ENCODE data around the gene NUP62.
"Not testable (repeated sequence)": the region's sequence is repeated elsewhere in the genome, so short reads cannot be mapped to it uniquely, and the experiment has no call there.

NUP62 gene

DNA sequence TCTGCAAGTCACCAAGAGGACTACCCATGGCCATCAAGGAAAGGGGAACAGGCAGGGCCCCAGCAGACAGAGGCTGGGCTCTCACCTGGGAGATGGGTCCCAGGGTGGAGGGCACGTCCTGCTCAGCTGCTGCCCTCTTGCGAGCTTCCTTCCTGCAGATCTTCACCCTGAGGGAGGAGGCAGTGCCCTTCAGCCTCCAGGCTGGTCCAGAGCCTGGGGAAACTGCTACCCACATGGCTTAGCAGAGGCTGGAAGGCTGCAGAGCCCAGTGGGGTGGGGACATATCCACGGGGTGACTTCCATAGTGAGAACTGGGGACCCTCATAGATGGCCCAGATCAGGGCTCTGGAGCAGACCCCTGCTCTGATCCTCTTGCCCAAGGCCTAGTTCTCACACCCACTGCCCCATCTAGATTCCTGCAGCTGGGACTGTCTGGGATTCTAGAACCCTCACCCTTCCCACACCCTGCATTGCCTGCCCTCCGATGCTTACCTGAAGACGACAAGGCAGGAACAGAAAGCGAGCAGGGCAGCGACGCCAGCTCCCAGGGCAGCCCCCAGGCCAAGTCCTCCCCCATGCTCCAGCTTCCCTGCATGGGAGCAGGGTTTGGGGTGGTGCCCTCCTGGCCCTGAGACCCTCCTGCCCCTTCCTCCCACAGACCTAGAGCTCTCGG, 22.6 kb upstream of the NUP62 start:
- no peak for DNase-seq (ENCODE audit: low read depth)

DNA sequence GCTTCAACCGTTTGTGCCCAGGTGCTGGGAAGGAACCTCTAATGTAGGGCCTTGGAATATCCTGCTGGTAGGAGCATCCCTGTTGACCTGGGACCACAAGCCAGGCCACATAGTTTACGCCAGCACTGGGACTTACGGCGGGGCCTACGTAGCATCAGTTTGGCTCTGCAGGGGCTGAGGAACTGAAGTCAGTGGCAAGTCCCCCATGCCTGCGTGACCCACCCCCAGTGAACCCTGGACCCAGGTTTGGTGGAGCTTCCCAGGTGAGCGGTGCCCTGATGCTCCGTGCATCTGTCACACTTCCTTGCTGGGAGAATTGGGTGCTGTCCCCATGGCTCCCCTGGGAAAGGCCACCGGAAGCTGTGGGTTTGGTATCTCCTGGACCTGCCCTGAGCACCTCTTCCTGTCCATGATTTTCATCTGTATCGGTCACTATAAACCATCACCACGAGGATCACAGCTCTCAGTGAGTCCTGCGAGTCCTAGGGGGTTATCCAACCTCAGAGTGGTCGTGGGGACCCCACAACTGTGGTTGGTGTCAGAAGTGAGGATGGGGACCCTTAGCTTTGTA, 21.7 kb upstream of the NUP62 start:
- DNase-seq (ENCODE audit: low read depth) = no peak

DNA sequence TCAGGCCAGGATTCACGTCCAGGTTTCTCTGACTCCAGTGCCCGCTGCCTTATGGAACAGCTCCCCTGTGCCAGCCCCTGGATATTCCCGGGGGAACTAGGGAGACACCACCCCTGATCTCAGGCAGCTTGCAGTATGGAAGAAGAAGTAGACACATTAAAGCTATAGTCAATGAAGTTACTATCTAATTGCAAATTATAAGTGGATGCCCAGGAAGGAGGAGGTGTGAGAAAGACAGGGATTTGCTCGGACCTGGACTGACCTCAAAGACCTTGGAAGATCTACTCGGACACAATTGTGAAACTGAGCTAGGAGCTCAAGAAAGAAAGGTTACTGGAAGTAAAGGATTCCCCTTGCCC, 21.3 kb upstream of the NUP62 start:
- no peak for DNase-seq (ENCODE audit: low read depth)

DNA sequence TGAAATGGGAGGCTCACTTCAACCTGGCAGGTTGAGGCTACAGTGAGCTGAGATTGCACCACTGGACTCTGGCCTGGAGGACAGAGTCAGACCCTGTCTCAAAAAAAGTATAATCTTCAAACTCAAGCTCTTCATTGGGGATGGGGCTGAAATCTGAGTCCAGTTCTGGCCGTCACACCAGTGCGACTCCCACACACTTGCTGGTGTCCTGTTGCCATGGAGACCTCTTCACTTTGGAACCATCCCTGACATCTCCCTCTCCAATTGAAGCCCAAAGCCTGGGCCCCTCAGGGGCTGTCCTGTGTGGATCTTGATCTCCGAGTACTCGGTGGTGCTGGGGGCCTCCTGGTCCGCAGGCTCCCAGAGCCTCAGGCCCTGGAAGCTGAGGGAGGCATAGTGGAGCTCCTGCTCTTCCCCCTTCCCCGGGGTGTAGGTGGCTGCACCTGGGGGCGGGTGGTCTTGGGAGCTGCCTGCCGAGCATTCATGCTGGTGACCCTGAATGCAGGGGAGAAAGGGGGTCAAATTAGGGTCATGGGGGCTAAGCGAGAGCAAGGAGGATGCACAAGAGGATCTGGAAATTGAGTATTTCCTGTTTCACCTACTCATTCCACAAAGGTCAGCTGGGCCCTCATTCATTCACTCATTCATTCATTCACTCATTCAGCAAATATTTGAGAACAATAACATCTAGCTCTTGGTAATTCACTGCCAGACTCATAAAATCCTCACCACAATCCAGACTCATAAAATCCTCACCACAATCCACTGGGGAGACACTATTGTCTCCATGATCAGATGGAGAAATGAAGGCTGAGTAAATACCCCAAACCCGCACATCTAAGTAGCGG, 20.7 kb upstream of the NUP62 start:
- DNase-seq (ENCODE audit: low read depth) = no peak

DNA sequence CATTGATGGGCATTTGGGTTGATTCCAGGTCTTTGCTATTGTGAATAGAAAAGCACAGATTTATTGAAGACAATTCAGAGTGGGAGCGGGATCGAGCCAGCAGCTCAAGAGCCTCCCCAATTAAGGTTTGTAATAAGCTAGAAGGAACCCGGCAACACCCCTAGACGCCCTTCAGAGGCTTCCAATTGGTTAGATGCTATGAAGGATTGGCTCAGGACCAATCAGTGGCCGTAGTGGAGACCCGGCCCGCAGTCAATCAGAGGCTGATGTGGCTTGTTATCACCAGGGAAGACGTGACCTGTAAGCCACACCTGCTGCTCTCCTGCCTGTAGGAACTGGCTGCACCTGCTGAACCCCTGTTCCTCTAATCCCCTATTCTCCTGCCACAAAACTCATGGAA, 17.1 kb upstream of the NUP62 start:
- no peak for DNase-seq (ENCODE audit: low read depth)

DNA sequence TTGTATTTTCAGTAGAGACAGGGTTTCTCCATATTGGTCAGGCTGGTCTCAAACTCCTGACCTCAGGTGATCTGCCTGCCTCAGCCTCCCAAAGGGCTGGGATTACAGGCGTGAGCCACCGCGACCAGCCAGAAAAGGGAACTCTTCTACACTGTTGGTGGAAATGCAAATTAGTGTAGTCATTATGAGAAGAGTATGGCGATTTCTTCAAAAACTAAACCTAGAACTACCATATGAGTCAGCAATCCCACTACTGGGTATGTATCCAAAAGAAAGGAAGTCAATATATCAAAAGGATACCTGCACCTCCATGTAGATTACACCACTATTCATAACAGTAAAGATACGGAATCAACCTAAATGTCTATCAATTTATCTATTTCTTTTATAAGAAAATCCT, 15.3 kb upstream of the NUP62 start:
- DNase-seq (ENCODE audit: low read depth) = not testable (repeated sequence)

DNA sequence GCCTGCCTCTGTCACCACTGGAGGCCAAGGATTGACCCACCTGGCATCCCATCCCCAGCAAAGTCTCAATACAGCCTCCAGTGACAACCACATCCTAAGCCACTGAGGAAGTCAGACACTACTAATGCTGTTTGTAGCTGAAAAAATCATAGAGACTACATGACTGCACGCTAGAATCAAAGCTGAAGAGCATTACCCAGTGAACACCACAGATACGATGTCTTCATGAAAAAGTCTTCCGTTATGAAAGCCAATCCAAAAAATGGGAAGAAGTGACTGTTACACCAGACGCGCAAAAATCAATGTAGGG, 11.1 kb upstream of the NUP62 start:
- no peak for DNase-seq (ENCODE audit: low read depth)

DNA sequence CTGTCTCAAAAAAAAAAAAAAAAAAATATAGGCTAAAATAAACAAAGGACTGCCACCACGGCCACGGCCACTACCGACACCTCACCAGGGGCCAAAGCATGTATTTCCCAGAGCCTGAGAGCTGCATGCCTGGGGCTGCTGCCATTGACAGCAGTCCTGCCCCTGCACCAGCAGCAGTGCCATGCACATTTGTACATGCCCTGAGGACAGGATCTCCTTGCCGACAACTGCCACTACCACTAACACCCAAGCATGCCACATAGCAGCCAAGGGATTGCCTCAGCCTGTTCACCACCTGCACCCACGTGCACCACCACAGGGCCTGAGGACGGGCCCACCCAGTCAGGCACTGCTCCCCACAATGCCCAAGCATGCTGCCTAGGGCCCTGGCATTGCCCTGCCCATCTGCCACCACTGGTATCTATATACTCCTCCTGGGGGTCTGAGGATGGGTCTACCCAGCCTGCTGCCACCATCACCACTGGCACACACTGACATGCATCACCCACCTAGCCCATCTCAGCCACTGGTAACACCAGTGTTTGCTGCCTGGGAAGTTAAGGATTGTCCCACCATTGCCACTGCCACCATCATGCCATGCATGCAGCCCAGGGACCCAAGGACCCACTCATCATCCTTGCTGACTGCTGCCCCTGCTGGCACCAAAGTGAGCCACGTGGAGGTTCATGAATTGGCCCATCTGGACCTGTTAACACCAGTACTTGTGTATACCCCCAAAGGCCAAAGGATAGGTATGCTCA, 10.6 kb upstream of the NUP62 start:
- DNase-seq (ENCODE audit: low read depth) = no peak

DNA sequence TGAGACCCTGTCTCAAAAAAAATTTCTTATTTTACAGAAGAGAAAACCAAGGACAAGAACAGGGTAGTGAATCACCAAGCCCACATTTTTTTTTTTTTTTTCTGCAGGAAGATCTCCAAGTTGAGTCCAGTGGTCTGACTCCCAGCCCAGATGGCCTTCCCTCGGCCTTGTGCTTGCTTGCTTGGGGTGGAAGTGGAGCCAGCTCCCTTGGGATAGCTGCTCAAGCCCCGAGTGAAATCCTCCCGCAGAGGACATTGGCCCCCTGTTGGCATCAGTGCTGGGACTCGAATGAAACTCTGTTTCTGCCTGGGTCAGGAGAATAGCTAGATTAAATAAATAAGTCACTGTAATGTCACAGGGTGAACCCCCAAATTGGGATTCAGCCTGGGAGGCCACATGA, 9.4 kb upstream of the NUP62 start:
- no peak for DNase-seq (ENCODE audit: low read depth)

DNA sequence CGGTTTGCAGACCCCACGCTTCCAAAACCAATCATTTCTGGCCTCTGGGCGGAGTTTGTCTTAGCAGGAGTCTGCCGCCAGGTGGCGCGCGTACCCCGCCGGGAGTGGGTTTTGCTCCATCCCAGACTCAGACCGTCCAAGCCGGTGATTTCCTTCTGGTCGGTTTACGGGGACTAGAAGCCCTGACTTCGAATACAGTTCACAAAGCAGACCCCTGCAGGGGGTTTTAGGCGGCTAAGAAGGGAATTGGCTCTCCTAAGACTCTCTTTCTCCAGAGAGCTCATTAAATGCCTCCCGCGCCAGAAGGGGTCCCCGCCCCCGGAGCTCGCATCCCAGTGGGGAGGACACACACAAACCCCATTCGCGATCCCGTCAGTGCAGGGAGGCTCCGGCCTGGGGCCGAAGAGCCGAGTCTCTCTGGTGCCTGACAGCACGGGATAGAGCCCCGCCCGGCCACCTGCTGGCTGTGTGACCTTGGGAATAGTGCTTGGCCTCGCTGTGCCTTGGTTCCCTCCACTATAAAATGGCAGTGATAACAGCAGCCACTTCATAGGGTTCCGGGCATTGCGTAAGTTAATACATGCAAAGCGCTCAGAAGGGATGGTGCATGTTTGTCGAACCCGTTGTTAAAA, 8.6 kb upstream of the NUP62 start:
- DNase-seq (ENCODE audit: low read depth) = peak; percentile 75

DNA sequence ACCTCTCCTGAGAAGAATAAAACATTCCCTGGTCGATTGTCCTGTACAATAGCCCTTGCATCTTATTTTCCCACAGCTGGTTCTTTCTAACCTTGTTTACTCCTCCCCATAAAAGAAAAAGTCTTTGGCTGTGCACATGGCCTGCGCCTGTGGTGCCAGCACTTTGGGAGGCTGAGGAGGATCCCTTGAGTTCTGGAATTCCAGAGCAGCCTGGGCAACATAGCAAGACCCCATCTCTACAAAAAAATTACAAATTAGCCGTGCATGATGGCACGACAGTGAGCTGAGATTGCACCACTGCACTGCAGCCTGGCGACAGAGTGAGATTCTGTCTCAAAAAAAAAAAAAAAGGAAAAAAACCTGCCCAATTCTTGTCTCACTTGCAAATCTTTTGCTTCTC, 7.2 kb upstream of the NUP62 start:
- DNase-seq (ENCODE audit: low read depth) = no peak

DNA sequence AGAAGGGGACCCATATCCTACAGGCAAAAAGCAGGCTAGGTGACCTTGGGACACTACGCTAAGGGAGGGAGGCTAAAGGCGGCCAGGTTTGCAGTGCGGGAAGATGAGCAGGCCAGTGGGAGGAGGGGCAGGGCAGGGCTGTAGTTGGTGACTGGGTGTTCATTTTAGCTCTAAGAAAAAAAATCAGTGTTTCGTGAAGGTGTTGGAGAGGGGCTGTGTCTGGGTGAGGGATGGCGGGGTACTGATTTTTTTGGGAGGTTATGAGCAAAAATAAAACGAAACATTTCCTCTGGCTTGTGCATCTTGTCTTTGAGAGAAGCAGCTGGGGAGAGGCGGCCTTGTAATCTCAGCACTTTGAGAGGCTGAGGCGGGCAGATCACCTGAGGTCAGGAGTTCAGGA, 4.3 kb upstream of the NUP62 start:
- no peak for DNase-seq (ENCODE audit: low read depth)

DNA sequence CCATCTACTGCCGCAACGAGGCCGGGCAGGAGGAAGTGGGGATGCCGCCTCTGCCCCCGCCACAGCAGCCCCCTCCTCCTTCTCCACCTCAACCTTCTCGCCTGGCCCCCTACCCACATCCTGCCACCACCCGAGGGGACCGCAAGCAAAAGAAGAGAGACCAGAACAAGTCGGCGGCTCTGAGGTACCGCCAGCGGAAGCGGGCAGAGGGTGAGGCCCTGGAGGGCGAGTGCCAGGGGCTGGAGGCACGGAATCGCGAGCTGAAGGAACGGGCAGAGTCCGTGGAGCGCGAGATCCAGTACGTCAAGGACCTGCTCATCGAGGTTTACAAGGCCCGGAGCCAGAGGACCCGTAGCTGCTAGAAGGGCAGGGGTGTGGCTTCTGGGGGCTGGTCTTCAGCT, 3.4 kb upstream of the NUP62 start:
- no peak for DNase-seq (ENCODE audit: low read depth)

DNA sequence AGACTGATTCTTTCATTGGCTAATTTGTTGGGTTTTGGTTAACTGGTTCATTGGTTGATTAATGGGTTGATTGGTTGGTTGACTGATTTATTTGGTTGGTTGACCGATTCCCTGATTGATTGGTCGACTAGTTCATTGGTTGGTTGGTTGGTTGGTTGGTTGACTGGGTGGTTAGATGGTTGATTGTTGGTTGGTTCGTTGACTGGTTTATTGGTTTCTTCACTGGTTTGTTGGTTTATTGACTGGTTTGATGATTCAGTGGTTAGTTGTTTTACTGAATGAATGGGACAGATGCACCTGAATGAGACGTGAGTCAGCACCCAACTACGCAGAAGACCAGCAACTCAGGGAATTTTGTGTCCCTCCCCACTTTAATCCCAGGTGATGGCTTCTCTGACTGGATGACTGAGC, 2.7 kb upstream of the NUP62 start:
- no peak for DNase-seq (ENCODE audit: low read depth)

DNA sequence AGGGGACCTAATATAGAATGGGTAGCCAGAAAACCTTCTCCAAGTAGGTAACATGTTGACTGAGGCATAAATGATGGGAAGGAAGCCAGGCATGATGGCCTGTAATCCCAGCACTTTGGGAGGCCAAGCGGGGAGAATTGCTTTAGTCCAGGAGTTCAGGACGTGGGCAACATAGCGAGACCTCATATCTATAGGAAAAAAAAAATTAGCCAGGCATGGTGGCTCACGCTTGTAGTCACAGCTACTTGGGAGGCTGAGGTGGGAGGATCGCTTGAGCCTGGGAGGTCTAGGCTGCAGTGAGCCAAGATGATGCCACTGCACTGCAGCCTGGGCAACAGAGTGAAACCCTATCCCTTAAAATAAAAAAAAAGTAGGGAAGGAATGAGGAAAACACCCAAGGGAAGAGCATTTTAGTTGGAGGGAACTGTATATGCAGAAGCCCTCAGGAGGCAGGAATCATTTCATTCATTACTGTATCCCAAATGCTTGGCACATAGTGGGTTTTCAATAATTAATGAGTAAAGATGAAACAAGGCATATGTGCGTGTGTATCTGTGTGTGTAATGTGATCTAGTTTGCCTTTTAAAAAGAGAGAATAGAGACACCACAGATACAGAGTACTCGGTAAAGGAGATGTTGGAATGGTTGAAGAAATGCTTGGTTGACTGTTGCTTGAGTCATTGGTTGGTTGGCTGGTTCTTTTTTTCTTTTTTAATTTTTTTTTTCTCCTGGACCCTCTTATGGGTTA, 2.2 kb upstream of the NUP62 start:
- DNase-seq (ENCODE audit: low read depth) = no peak

DNA sequence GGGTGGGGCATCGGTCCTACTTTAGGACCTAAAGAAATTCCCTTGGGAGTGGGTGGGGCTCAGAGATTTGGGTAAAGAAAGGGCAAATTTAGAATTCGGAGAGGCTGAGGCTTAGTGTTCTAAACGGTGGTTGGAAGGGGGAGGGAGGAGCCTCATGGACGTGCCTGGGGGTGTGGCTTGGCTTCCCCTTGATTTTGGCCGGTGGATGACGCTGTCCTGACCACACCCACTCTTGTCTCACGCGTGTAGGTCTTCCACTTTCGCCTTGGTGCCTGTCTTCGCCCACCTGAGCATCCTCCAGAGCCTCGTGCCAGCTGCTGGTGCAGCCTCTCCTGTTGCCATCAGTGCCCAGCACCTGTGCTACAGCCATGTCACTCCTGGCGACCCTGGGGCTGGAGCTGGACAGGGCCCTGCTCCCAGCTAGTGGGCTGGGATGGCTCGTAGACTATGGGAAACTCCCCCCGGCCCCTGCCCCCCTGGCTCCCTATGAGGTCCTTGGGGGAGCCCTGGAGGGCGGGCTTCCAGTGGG, 1.2 kb upstream of the NUP62 start:
- peak; percentile 18 for DNase-seq (ENCODE audit: low read depth)

DNA sequence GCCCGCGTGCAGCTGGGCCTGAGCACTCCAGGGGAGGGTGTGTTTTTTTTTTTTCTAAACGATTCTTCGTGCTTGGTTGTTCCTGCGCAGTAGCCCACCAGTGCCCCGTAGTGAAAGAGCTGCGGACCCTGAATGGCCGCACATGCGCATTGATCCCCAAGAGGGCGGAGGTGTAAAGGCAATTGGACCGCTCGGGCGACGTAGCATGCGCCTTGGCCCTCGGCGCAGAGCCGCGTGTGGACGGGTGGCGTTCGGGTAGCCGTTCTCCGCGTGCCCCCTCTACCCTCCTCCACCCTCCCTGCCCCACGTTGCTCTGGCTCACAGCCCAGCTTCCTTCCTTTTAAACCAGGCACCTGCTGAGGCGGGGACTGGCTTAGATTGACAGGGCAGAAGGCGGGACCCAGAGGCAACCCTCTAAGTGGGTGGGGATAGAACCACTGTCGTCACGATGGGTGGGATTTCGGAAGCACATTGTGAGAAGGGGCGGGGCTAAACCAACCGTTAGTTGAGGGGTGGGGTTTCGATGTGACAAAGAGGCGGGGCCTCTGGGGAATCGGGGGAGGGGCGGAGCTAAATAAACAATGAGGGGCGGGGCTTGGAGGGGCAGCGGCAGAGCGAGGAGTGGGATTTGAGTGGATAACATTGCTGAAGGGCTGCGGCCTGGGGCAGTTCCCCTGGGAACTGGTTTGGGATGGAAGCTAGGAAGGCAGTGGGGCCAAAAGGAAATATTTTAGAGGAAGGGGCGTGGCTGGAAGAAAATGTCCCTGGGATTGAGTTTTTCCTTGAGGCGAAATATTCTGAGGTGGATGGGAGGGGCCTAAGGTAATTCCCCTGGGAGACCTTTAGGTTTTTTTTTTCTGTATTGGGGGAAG, 543 bp upstream of the NUP62 start:
- peak; percentile 96 for DNase-seq (ENCODE audit: low read depth)

DNA sequence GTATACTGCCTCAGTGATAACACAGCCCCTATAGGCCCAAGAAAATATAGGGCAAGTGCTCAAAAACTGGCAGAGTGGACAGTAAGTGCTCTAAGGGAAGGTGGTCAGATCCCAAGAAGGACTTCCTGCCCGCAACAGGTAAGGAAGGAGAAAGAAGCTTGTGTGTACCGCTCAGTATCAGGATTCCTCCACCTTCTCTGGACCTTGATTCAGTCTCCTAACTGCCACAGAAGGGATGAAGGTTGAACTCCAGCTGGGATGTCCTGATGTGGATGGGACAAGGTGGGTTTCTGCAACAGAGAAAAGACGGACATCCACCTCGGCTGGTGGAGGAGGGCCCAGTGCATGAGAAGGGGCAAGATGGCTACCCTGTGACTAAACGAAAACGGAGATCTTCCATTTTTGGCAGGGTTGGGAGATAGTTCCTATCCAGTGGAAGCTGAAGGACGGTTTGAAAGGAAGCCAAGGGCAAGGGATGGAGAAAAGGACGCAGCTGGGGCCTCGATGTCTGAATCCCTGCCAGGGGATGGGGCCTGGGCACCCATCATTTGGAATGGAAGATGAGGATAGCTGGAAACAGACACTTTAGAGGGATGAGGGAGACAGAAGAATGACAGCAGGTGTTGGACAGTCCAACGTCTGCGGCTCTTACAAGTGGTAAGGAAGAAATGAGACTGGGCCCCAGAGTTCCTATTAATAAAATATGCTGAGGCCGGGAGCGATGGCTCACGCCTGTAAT, 1.6 kb downstream of the NUP62 start:
- DNase-seq (ENCODE audit: low read depth) = no peak

DNA sequence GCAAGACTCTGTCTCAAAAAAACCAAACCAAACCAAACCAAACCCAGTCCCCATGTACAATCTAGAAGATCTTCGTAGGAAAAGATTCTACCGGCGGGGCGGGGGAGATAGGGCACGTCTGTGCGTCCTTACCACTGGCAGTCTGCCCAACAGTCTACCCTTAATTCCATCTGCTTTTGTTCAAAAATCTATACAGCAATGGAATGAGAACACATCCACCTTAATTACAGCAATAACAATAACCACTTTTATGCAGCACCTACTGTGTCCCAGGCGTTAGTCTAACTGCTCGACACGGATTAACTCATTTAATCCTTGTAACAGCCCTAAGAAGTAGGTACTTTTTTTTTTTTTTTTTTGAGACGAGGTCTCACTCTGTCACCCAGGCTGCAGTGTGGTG, 2.8 kb downstream of the NUP62 start:
- DNase-seq (ENCODE audit: low read depth) = no peak

DNA sequence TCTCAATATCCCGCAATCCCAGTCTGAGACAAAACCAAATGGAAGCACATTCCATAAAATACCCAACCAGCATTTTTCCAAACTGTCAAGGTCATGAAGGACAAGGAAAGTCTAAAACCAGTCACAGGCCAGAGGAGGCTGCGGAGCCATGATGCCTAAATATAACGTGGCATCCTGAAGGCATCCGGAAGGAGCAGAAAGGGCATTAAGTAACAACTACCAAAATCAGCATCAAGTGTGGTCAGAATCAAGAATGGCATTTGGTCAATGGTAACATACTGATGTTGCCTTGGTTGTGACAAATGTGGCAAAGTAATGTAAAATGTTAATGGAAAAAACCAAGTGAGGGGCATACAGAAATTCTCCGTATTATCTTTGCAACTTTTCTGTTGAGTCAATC, 3.8 kb downstream of the NUP62 start:
- no peak for DNase-seq (ENCODE audit: low read depth)
